HepG2 (cell line): ENCODE data around the gene SCRT2. TPM values are rescaled to one million over a fixed set of nuclear protein-coding genes. Genes with fewer than 3 reads are reported as not detected.

Experiments
- CERS6 ChIP-seq: sonication (generic); formaldehyde crosslinking; IDR thresholded peaks from 2 replicates; pipeline ENCODE4 v1.5.0; 2020; ENCODE audit warnings: missing genetic modification reagents
- GABPA ChIP-seq, 2 experiments: IDR thresholded peaks; 2 replicates each; pipeline ENCODE4 v1.6.1; 2011 to 2016; ENCODE audit warnings: low read depth in 2 of 2, low read length in 1 of 2, missing biosample characterization in 1 of 2, missing genetic modification characterization in 1 of 2
- HES4 ChIP-seq: sonication (generic); formaldehyde crosslinking; IDR thresholded peaks from 2 replicates; pipeline ENCODE4 v1.9.0; 2021; ENCODE audit warnings: mild to moderate bottlenecking, missing genetic modification reagents, borderline replicate concordance
- MBD4 ChIP-seq: IDR thresholded peaks from 2 replicates; pipeline ENCODE4 v1.6.1; 2012; ENCODE audit warnings: low read length, inconsistent platforms, borderline replicate concordance
- NRL ChIP-seq: sonication (generic); formaldehyde crosslinking; IDR thresholded peaks from 2 replicates; pipeline ENCODE4 v1.5.0; 2020; ENCODE audit warnings: missing genetic modification reagents, mild to moderate bottlenecking, moderate library complexity, borderline replicate concordance
- PLRG1 ChIP-seq: fragments of 450-650 bp; conservative IDR thresholded peaks from 2 replicates; pipeline ENCODE4 v1.6.1; 2016
- TAF1 ChIP-seq: sonication (generic); formaldehyde crosslinking; IDR thresholded peaks from 2 replicates; pipeline ENCODE4 v1.4.0; 2020; ENCODE audit warnings: missing genetic modification reagents
- TBX2 ChIP-seq: sonication (generic); formaldehyde crosslinking; IDR thresholded peaks from 2 replicates; pipeline ENCODE4 v1.5.0; 2020; ENCODE audit warnings: missing genetic modification reagents, mild to moderate bottlenecking, borderline replicate concordance
- TCF12 ChIP-seq, 2 experiments: fragments of 450-650 bp in 1 of 2; sonication (generic) in 1 of 2; formaldehyde crosslinking in 1 of 2; IDR thresholded peaks; 2 replicates each; pipeline versions ENCODE4 v1.6.1 to v1.8.0; 2017 to 2022; ENCODE audit warnings: antibody characterized with exemption in 1 of 2, mild to moderate bottlenecking in 1 of 2, missing genetic modification reagents in 1 of 2, moderate library complexity in 1 of 2
- ZNF124 ChIP-seq: sonication (generic); formaldehyde crosslinking; IDR thresholded peaks from 2 replicates; pipeline ENCODE4 v1.4.0; 2020; ENCODE audit warnings: missing genetic modification reagents
- ZNF407 ChIP-seq: sonication (generic); formaldehyde crosslinking; IDR thresholded peaks from one replicate; pipeline ENCODE4 v1.5.1; 2020; ENCODE audit warnings: mild to moderate bottlenecking, missing genetic modification reagents; ENCODE audit errors: not compliant biosample characterization
- ZNF609 ChIP-seq: sonication (generic); formaldehyde crosslinking; IDR thresholded peaks from 2 replicates; pipeline ENCODE4 v1.4.0; 2020; ENCODE audit warnings: mild to moderate bottlenecking, missing genetic modification reagents, borderline replicate concordance
- polyA plus RNA-seq, 8 experiments: library from polyadenylated mRNA; depleted of rRNA in 3 of 8; stranded (reverse) in 7 of 8; unstranded in 1 of 8; fragments of >200 nt; fragmentation: Illumina TruSeq in 4 of 8; extraction: Trizol in 4 of 8; gene quantifications; 2 replicates each; pipeline versions ENCODE4 v1.2.1 to v1.2.3, GENCODE V29; 2011 to 2016; ENCODE audit warnings: low read depth in 4 of 8, missing spikeins in 1 of 8, mixed read lengths in 1 of 8; ENCODE audit not compliant: insufficient read depth in 1 of 8
- total RNA-seq, 5 experiments: library from RNA; depleted of rRNA; stranded (reverse); fragments of >200 nt; fragmentation: Illumina TruSeq; extraction: Trizol; gene quantifications; 2 replicates each; pipeline ENCODE4 v1.2.3, GENCODE V29; 2016; ENCODE audit warnings: low read depth in 1 of 5
- TF ChIP-seq, protein P1 (sequence below): IDR thresholded peaks from 2 replicates; pipeline ENCODE4 v1.6.1; 2016; ENCODE audit warnings: low read depth, borderline replicate concordance

SCRT2 gene
- total and polyA plus RNA-seq, 2 of the 13 experiments (the other 11 are each of a cell fraction or from before 2014, with no cell fraction given) = not detected

DNA sequence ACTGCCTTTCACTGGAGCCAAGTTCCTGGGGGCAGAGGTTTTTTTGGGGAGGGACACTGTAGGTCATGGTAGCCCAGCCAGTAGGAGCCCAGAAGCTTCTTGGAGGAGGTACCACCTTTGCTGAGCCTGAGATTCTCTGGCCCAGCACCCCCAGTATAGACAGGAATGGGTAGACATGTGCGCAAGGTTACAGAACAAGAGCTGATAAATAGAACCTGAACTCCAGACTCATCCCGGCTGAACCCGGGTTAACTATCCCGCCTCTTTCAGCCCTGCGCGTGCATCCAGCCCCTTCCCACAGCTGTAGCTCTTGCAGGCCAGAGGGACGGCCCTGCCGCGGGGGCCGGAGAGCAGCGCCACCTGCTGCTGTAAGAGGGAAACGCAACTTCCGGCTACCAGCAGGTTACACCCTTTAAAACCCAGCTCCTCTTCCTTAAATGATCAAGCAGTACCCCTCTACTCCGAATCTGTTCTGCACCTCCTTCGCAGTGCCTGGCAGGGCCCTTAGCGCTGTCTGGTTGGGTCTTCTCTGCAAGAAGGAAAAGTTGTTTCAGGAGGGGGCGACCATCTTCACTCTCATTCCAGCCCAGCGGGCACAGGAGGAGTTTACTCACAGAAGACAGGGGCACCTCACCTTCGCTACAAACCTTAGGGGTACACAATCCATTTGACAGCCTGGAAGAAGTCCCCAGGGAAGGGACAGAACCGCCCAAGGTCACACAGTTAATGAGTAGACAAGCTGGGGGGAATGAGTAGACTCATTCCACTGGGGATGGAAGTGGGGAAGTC is 30.1 kb downstream of the SCRT2 start (continued):
- peak; percentile 53 for TF ChIP-seq ZNF407 (CRISPR knock-in tag)
- TF ChIP-seq CERS6 (CRISPR knock-in tag) = no peak
- peak; percentile 91; the same call in 1 of the 2 replicates for TF ChIP-seq ZNF124
- no peak for TF ChIP-seq MBD4
- no peak for TF ChIP-seq HES4 (CRISPR knock-in tag)
- peak; percentile 91 for TF ChIP-seq NRL (CRISPR knock-in tag)
- no peak for TF ChIP-seq PLRG1
- TF ChIP-seq, protein P1, sequence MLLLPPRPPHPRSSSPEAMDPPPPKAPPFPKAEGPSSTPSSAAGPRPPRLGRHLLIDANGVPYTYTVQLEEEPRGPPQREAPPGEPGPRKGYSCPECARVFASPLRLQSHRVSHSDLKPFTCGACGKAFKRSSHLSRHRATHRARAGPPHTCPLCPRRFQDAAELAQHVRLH (CRISPR knock-in tag) = peak; percentile 92
- TF ChIP-seq TBX2 (CRISPR knock-in tag) = peak; percentile 81; the same call in 1 of the 2 replicates
- no peak for TF ChIP-seq TCF12 (IDR thresholded peaks at IDR 0.05)
- peak; percentile 96 for TF ChIP-seq TCF12 (CRISPR knock-in tag; IDR thresholded peaks at IDR 0.05)
- no peak; the same call in 1 of the 2 replicates for TF ChIP-seq GABPA (IDR thresholded peaks at IDR 0.05; ENCODE audit: low read depth, low read length)
- TF ChIP-seq GABPA (CRISPR knock-in tag; IDR thresholded peaks at IDR 0.05; ENCODE audit: low read depth) = peak; percentile 84
- peak; percentile 74; the same call in 1 of the 2 replicates for TF ChIP-seq ZNF609 (CRISPR knock-in tag)
- no peak for TF ChIP-seq TAF1 (CRISPR knock-in tag)
